Measurements from ENCODE around the gene ARHGAP22. TPM values are rescaled to one million over a fixed set of nuclear protein-coding genes. Genes with fewer than 3 reads are reported as not detected.

The ARHGAP22 gene
- polyA plus RNA-seq, 10 donors = 1.1 to 2.2 (median 1.3) TPM

DNA sequence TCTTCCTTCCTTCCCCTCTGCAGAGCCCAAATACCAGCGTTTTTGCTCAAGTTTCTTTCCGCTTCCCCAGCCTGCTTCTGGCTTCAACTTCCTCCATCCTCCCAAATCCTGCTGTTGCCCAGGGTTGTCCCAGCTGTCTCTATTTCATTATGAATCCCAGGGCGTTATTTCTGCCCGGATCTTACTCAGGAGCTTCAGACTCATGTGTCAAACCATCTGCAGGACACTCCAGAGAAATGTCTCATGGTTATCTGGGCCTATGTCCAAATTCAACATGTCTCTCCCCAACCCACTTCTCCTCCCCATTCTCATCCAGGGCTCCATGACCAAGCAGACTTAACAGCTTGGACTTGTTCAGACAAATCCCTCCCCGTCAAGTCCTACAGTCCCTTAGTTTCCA is 15.6 kb downstream of the ARHGAP22 start:
- peak in 2 of 3 donors; percentile 36 to 66 for DNase-seq

DNA sequence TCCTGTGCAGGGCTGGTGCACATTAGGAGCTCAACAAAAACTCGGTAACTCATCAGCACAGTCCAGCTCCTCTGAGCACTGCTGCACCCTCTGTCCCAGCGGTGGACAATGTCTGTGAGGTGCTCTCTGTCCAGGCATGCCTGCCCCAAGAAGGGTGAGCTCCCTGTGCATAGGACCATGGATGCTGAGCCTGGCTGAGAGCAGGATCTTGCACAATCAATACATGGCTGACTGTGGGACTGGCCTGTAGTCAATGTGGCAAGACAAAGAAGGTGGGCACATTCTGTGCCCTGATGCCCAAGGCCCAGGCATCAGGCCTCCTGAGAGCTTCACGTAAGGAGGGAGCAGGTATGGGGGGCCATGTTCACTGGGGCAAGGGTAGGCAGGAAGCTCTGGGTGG is 17.1 kb downstream of the ARHGAP22 start:
- DNase-seq = no peak

DNA sequence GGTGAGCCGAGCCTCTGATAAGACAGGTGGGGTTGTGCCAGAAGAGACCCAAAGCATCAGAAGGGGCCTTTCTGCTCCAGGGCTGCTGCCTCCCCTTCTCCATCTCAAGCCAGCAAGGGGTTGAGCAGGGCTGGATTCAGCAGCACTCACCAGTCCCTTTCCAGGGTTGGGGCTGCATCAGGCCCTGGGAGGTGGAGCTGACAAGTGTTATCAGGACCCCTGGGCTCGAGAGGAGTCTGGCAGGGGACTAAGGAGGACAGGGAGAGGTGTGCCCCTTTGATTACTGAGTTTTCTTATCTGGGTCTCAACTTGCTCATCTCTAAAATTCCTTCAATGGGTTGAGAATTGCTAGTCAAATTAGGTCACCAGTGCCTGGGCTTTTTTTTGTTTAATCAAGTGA is 17.8 kb downstream of the ARHGAP22 start:
- DNase-seq = no peak

DNA sequence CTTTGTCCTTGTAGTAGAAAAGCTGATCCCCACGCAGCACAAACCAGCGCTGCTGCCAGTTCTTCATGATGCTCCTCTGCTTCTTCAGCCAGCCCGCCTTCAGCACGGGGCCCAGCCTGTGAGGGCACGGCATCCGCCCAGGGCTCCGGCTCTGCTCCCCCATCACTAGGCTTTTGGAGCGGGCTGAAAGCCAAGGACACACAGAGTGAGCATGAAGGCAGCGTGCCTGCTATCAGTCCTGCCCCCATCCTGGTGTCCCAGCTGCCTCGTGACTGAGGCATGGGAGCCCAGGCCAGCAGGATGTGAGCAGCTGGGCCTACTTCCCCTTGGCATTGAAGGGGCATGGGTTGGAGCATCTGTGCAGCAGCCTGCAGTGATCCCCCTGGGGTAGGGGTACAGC is 21.9 kb downstream of the ARHGAP22 start:
- no peak for DNase-seq

DNA sequence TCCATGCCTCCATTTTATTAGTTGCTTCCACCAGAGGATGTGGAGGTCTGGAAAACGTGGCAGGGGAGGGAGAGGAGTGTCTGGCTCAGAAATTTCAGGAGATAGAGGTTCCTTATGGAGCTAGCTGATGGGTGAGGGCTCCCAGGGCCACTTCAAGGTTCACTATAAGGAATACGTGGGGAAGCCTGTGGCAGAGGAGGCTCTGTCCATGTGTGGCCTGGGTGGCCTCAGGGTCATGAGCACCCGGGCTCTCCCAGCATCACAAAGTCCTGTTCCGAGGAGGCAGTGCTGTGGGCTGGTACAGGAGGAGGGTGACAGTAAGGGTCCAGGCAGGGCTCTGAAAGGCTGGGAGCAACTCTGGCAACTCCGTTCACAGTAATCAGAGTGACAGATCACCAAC is 24.6 kb downstream of the ARHGAP22 start:
- DNase-seq = no peak

DNA sequence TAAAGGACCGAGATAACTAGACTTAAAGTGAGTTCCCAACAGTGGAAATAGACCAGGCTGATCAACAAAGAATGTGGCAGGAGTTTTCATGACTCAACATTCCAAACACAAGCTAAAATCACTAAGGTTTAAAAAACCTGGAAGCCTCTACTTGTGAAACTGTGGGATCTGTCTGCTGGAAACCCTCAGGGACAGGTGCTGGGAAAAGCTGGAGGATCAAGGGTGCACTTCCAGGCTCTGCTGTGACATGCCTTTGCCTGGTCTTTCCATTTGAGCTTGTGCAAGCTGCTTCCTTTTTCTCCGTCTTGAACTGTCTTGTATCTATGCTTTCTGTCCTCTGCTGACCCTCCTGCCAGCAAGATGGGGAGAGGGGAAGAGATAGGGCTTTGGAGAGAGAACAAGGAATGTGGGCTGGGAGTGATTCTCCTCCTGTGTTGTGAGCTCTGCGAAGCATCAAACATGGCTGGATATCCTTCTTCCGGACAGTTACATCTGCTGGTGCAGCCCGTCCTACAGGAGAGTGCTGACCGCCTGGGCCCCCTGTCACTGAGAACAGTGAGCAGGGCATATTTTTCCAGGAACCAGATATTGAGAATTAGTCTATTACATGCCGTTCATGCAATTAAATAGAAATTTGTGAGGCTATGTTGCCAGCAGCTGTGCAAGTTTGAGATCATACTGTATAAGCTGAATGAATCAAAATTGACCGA is 25.5 kb downstream of the ARHGAP22 start:
- peak in 1 of 3 donors; percentile 26 for DNase-seq

DNA sequence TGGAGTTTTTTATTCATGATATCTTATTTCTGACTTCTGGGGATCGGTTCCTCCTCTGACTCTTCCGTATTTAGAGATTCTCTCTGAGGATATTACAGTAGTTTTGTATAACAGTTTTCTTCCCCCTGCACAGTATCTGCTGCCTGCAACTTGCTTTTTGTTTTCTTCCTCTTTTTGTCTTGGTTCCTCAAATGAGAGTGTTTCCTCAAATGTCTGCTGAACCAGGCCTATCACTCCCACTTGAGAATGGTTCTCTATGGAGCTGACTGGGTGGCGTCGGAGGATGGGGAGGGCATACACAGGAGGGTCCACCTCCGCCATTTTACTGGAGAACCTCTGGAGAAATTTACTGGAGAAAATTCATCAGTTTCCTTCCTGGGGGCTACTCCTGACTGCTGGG is 27.7 kb downstream of the ARHGAP22 start:
- DNase-seq = no peak

DNA sequence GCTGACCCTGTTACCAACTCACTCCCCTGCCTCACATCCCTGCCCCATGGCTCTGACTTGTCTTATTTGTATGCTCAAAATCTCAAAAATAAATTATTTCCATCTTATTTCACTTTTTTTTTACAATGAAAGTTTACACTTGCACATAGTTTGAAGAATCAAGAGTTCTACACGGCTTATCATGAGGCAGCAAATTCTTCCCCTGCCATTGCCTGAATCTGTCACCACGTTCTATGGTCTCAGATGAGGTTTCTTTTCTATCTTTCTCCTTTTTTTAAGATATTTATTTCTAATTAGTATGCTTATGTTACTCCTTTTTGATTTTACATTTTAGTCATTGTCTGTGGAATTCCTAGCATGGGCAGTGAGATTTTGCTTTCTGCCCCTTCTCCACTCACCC is 28.4 kb downstream of the ARHGAP22 start:
- no peak for DNase-seq

DNA sequence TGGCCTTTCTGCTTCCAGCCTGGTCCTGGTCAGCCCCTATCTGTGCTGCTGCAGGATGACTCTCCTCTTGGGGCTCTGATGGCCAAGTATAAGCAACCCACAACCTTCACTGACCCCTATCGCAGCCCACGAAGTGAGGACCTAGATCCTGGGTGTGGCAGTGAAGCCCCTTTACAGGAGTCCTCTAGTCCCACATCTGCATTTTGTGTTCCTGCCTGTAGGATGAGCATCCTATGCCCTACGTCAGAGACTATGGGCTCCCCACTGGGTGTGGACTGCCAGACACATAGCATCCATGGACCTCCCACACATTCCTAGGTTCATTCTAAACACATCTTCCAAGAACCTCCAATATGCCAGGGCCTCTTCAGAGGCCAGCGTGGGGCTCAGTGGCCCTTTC is 29.0 kb downstream of the ARHGAP22 start:
- no peak for DNase-seq

DNA sequence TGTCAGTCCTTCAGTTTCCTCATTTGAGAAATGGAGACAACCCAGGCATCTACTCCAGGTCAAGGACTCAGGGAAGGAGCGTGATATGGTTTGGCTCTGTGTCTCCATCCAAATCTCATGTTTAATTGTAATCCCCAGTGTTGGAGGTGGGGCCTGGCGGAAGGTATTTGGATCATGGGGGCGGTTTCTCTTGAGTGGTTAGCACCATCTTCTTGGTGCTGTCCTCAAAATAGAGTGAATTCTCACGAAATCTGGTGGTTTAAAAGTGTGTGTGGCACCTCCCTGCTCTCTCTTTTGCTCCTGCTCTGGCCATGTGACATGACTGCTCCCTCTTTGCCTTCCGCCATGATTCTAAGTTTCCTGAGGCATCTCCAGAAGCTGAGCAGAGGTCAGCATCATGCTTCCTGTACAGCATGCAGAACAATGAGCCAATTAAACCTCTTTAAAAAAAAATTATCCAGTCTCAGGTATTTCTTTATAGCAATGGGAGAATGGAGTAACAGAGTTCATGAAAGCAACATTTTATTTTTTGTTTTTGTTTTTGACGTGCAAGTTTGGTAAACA is 30.0 kb downstream of the ARHGAP22 start:
- DNase-seq = no peak

DNA sequence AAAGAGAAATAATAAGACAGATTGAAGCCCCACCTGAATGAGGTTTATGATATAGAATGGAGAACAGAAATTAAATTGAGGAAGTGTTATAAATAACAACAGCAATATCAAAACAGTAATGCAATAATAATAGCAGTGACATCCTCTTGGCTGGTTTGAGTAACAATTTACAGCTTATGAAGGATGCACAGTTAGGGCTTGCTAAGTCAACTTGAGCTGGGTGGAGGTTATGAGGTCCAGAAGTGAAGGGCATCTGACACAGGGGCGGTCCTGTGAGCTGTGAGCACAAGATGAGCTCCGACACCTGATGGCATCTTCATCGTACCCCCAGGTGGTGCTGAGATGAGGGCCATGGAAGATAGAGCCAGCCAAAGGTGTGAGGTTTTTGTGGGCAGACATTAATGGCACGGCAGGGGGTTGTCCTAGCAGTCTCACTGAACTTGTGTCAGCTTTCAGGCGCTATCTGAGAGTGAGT is 30.5 kb downstream of the ARHGAP22 start:
- no peak for DNase-seq

DNA sequence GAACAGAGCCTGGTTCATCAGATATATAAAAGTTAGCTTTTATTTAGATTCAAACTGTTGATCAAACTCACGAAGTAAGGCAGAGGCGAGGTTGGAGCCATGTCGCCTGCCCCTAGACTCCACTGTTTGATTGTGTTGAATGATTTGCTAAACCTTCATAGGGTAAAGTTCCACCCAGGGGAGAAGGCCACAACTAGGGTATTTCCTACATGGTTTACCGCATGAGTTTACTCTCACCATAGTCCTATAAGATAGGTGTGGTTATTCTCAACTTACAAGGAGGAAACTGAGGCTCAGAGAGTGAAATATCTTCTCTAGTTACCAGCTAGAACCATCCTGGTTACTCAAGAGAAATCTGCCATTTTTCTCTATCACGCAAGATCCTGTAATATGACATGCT is 31.8 kb downstream of the ARHGAP22 start:
- DNase-seq = no peak

DNA sequence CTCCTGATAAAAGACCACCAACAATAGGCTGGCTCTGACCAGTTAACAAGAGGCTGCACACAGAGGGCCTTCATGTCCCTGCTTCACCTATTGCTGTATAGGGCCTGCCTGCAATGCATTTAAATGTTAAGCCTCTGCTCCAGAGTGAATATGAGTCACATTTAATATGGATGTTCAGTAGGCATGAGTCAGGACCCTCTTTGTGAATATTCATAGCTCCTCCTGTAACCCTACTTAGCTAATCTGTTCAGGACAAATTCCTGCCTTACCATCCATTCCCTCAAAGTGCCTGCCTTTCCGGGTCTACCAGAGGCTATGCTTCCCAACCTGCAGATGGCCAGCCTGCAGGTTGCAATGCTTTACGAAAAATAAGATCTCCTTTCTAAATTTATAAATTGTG is 32.5 kb downstream of the ARHGAP22 start:
- DNase-seq = peak in 1 of 3 donors; percentile 20

DNA sequence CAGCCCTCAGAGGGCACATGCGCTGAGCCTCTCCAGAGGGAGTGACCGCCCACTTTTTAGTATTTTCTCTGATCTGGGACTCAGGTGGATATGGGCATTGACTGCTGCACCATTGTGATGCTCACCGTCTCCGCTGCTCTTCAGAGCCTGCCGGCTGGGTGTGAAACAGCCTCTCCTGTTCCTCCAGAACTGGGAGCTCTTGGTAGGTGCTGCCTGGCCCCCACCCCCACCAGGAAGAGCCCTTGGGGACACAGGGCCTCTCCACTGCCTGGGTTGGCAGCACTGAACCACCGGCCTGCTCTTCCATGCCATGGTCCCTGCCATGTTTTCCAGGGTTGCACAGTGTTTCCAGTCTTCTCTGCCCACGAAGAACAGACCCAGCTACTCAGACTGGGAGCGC is 36.3 kb downstream of the ARHGAP22 start:
- no peak for DNase-seq

DNA sequence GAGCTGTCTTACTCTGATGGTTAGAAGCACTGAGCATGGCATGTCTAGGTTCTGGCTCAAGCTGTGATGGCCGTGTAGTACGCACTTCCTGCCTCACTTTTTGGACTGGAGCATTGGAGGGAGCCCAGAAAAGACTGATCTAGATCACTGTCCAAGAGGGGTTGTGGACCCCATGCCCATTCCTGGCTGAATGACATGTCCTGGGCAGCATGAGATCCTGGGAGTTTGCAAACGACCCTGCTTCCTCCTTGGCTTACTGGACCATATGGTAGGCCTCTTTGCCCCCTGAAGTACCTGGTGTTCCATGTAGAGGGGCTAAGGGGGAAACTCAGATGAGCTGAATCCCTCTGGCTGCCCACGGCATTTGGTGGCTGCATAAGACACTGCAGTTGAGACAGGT is 36.7 kb downstream of the ARHGAP22 start:
- DNase-seq = no peak

DNA sequence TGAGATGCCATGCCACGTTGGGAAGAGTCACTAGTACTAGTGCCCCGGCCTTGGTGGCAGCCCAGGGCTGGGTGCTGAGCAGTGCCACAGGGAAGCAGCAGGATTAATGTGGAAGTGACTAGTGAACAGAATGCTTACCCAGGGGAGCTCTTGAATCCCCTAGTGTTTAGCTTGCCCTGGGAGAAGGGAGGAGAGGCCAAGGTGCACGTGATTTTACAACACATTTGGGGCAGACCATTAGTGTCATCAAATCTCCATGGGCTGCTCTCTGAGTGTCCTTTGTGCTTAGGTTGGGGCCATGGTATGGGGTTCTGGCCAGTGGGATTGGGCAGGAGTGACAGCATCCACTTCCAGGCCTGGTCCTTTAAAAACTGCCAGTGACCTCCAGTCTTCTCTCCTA is 37.5 kb downstream of the ARHGAP22 start:
- DNase-seq = no peak

DNA sequence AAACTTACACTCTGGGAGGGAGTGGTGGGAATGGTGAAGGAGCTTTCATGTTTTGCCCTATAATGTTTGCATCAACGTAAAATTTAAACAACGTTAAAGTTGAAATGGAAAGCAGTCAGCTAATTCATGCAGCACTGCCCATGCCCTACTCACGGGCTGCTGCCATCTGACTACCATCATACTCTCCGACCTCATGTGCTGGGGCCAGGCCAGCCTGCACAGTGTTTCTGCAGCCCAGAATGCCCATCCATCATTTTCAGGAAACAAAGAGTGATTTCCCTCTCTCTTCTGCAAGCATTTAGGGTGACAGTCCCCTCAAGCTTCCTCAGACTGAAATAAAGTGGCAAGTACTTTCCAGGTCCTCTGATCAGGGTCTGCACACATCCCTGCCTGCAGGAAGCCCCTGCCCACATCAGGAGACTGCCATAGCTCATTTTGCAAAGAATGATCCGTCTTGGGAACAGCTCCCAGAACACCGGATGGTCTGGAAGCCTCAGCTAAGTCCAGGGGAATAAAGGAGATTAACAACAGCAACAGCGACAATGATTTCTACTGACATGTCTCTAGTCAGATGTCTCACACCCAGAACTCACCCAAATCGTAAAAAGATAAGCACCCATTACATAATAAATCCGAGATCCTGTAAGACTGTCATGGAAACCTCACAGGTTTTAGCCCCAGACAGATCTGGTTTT is 40.3 kb downstream of the ARHGAP22 start:
- DNase-seq = no peak

DNA sequence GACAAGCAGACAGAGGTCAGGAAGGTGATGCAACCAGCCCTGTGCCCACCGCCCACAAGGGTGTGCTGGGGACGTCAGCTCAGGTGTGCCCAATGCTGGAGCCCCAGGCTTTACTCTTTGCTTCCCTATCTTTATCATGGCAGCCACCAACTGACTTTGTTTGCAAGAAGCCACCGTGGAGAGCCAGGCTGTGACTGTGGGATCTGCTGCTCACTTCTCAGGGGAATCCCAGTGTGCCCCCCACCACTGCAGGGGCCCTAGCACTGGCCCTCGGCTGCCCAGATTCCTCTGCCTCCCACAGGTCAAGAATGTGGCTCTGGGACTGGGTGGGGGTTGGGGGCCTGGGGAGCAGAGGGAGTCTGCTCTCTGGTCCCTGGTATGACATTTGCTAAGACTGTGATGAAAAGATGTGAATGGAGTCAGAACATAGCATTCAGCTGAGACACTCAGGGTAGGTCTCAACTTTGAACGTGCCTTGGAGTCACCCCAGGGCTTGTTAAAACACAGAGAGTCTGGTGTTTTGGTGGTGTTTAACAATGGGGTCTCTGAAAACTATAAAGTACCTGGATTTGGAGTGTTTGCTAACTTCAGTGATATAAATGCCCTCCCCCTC is 47.3 kb downstream of the ARHGAP22 start:
- DNase-seq = no peak

DNA sequence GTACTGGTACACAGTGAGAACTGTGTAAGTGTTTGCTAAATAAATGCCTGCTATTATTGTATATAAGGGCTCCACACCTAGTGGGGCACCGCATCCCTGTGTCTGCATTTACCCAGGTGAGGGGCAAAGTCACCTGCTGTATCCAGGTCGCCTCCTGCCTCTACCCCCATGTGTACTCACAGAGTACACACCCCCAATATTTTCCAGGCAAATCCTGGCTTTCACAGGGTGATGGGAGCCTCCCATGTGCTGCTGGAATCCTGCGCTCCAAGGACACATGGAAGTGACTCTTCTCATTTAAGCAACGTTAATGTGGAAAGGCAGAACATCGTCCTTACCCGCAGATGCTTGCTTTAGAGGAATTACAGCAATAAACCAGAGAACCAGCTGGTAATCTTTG is 48.2 kb downstream of the ARHGAP22 start:
- no peak for DNase-seq

DNA sequence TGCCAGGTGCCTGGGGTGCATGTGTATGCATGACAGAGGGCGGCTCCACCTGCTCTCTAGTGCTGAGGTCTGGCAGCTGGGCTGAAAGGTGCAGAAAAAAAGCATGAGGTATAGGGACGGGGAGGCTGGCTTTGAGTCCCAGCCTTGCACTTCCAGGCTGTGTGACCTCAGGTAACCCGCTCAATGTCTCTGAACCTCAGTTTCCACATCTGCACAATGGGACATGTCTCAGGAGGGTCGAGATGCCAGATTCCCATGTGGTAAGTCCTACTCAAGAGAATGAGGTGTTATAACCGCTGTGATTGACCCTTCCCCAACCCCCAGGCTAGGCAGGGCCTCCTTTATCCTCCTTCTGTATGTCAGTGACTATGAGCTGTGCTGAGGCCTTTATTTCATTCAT is 48.8 kb downstream of the ARHGAP22 start:
- DNase-seq = no peak

DNA sequence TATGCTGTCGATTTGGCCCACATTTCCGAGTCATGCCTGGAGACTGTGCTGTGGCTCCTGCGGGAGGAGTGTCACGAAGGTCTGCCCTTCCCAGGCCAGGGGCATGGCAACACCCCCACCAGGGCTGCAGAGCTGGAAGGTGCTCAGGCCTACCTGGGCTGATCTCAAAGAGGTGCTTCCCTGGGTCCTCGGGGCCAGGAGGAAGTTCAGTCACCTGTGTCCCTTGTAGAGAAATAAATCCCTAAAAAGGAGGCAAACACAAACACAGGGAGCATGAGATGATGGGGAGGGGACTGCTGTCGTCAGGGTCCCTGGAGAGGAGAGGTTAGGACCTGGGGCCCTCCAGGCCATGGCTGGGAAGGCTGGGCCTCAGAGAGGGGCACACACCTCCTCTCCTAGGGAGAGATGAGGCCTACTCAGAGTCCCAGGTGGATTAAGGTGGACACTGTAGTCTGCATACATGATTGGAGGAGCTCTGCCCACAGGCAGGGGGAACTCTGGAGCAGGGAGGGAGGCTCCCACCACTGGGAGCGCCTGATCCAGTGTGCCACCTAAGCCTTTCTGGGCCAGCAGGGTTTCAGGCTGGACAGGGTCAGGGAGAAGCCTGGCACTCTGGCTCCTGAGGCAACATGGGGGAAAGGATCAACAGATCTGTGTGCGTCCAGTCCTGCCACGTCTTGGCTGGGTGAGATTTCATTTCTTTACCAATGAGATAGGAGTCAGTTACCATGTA is 49.4 kb downstream of the ARHGAP22 start:
- no peak for DNase-seq

DNA sequence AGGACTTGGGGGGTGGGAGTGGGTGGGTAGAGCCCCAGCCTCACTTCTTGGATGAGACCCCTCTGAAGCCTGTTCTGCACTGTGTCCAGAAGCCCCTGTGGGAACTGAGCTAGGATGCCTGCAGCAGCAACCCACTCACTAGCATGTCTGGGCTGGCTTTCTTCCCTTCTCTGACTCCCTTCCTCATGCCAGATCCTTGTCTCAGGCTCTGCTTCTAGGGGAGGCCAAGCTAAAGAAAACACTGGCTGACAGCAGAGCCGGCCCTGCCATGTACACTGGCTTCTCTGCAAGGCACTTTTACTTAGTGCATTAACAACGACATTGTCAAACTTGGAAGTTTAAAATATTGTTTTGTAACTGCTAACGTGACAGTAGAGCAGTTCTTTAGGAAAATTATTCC is 50.2 kb downstream of the ARHGAP22 start:
- DNase-seq = peak in 1 of 3 donors; percentile 53
